IMR-90 (cell line): ENCODE data around the gene ETFA. TPM values are rescaled to one million over a fixed set of nuclear protein-coding genes. Genes with fewer than 3 reads are reported as not detected.

ENCODE experiments used
- ATAC-seq: fragments of 200-7000 bp; cut with Tn5 transposase; 2 replicates; pipeline ENCODE4 v1.9.1; 2020; ENCODE audit warnings: low read depth, mild to moderate bottlenecking, moderate library complexity
- BruUV-seq: library from RNA; stranded (reverse); fragments of 400-500 nt; replicated peaks from 2 replicates; lab custom pipeline; 2021; lab: Mats Ljungman, UMichigan
- CTCF ChIA-PET: fragments of 300-600 bp; formaldehyde crosslinking; extraction: SDS; loops from one replicate; lab custom pipeline; 2021; ENCODE audit warnings: antibody characterized with exemption; lab: Yijun Ruan, JAX
- POLR2A ChIA-PET: fragments of 300-600 bp; sonication (Branson Sonifier 250); formaldehyde crosslinking; loops from one replicate; lab custom pipeline; 2022; ENCODE audit warnings: antibody characterized with exemption; ENCODE audit not compliant: unreplicated experiment; lab: Charles Lee
- DNase-seq: peaks from one replicate; pipeline ENCODE4 v3.0.0; 2013
- H2AFZ ChIP-seq: replicated peaks from 2 replicates; pipeline ENCODE3; 2013; ENCODE audit warnings: low read length, mild to moderate bottlenecking; ENCODE audit not compliant: poor library complexity
- H2AK5ac ChIP-seq: 2 replicates; pipeline ENCODE4 v1.6.1; 2013; ENCODE audit warnings: low read depth, low read length, inconsistent platforms
- H2AK9ac ChIP-seq: replicated peaks from 2 replicates; pipeline ENCODE3; 2013; ENCODE audit warnings: mild to moderate bottlenecking, low read depth, low read length, moderate library complexity; ENCODE audit not compliant: poor library complexity
- H2BK120ac ChIP-seq: 2 replicates; pipeline ENCODE4 v1.6.1; 2013; ENCODE audit warnings: low read depth, low read length, inconsistent platforms
- H2BK15ac ChIP-seq: 3 replicates; pipeline ENCODE4 v1.6.1; 2013; ENCODE audit warnings: low read depth, low read length, inconsistent platforms
- H2BK20ac ChIP-seq: 2 replicates; pipeline ENCODE4 v1.6.1; 2013; ENCODE audit warnings: low read depth, mild to moderate bottlenecking, inconsistent platforms, low read length, moderate library complexity
- H2BK5ac ChIP-seq: 2 replicates; pipeline ENCODE4 v1.6.1; 2013; ENCODE audit warnings: mild to moderate bottlenecking, low read depth, low read length, inconsistent platforms; ENCODE audit not compliant: poor library complexity, severe bottlenecking
- H3K14ac ChIP-seq: replicated peaks from 2 replicates; pipeline ENCODE4 v1.6.1; 2013; ENCODE audit warnings: low read depth, low read length, inconsistent platforms
- H3K18ac ChIP-seq: 2 replicates; pipeline ENCODE4 v1.6.1; 2013; ENCODE audit warnings: low read depth, low read length, control low read depth
- H3K23ac ChIP-seq: 2 replicates; pipeline ENCODE4 v1.6.1; 2013; ENCODE audit warnings: low read depth, low read length, inconsistent platforms
- H3K27ac ChIP-seq: 2 replicates; pipeline ENCODE4 v1.5.1; 2013; ENCODE audit warnings: mild to moderate bottlenecking, control low read depth, low read length; ENCODE audit not compliant: insufficient read depth
- H3K27me3 ChIP-seq: 2 replicates; pipeline ENCODE4 v1.6.1; 2013; ENCODE audit warnings: low read length; ENCODE audit not compliant: control insufficient read depth, insufficient read depth
- H3K36me3 ChIP-seq: 2 replicates; pipeline ENCODE4 v1.6.1; 2013; ENCODE audit warnings: low read length, mixed read lengths; ENCODE audit not compliant: control insufficient read depth, insufficient read depth
- H3K4ac ChIP-seq: 2 replicates; pipeline ENCODE4 v1.6.1; 2013; ENCODE audit warnings: low read depth, low read length, inconsistent platforms
- H3K4me1 ChIP-seq: 2 replicates; pipeline ENCODE4 v1.6.1; 2013; ENCODE audit warnings: low read length, mixed read lengths; ENCODE audit not compliant: control insufficient read depth, insufficient read depth
- H3K4me2 ChIP-seq: 2 replicates; pipeline ENCODE4 v1.6.1; 2013; ENCODE audit warnings: low read depth, mild to moderate bottlenecking, control low read depth, low read length, moderate library complexity
- H3K4me3 ChIP-seq: 2 replicates; pipeline ENCODE4 v1.5.1; 2013; ENCODE audit warnings: low read depth, mild to moderate bottlenecking, control low read depth, low read length, moderate library complexity; ENCODE audit not compliant: insufficient read depth
- H3K56ac ChIP-seq: 2 replicates; pipeline ENCODE4 v1.6.1; 2013; ENCODE audit warnings: low read length, inconsistent platforms; ENCODE audit not compliant: insufficient read depth; ENCODE audit errors: extremely low read depth
- H3K79me1 ChIP-seq, 2 experiments: 2 replicates each; pipeline ENCODE4 v1.6.1; 2013; ENCODE audit warnings: low read length in 2 of 2, inconsistent platforms in 1 of 2, low read depth in 1 of 2
- H3K9ac ChIP-seq: 2 replicates; pipeline ENCODE4 v1.6.1; 2013; ENCODE audit warnings: low read depth, low read length, control low read depth
- H3K9me1 ChIP-seq: 2 replicates; pipeline ENCODE4 v1.6.1; 2013; ENCODE audit warnings: low read length, inconsistent platforms; ENCODE audit not compliant: insufficient read depth
- H3K9me3 ChIP-seq: 2 replicates; pipeline ENCODE4 v1.6.1; 2013; ENCODE audit warnings: low read length; ENCODE audit not compliant: control insufficient read depth, insufficient read depth
- H4K20me1 ChIP-seq: 2 replicates; pipeline ENCODE4 v1.6.1; 2013; ENCODE audit warnings: low read length, inconsistent platforms; ENCODE audit not compliant: insufficient read depth
- H4K5ac ChIP-seq: 2 replicates; pipeline ENCODE4 v1.6.1; 2013; ENCODE audit warnings: mild to moderate bottlenecking, low read depth, low read length, control low read depth
- H4K8ac ChIP-seq, 2 experiments: 2 replicates each; pipeline ENCODE4 v1.6.1; 2013; ENCODE audit warnings: low read depth in 2 of 2, low read length in 2 of 2, control low read depth in 1 of 2, inconsistent platforms in 1 of 2
- H4K91ac ChIP-seq: 2 replicates; pipeline ENCODE4 v1.6.1; 2013; ENCODE audit warnings: low read depth, low read length, inconsistent platforms; ENCODE audit not compliant: insufficient read depth
- CEBPB ChIP-seq: IDR thresholded peaks from 2 replicates; pipeline ENCODE4 v1.6.1; 2012; ENCODE audit warnings: low read depth, low read length, improper control_type of control experiment
- MXI1 ChIP-seq: IDR thresholded peaks from 2 replicates; pipeline ENCODE4 v1.6.1; 2012; ENCODE audit warnings: low read depth, mild to moderate bottlenecking, low read length, moderate library complexity, borderline replicate concordance
- WGBS, 2 experiments: methylation state at CpG; one replicate each; pipeline versions ENCODE4 v1.1.5 to v1.1.7; 2013; ENCODE audit warnings: missing lambda C conversion rate in 2 of 2; ENCODE audit not compliant: insufficient read length in 1 of 2; ENCODE audit errors: extremely low coverage in 2 of 2; 5-methylcytosine and 5-hydroxymethylcytosine counted together
- dilution Hi-C: fragments of 300-500 bp; cut with HindIII; formaldehyde crosslinking; loops from one replicate; pipeline ENCODE4 v1.14.3; 2018; ENCODE audit warnings: low sequenced_read_pairs; ENCODE audit not compliant: unreplicated experiment
- in situ Hi-C: fragments of 300-500 bp; cut with MboI; formaldehyde crosslinking; loops from 3 replicates; pipeline ENCODE4 v1.14.3; 2019; ENCODE audit warnings: low sequenced_read_pairs, inconsistent platforms, mixed read lengths
- intact Hi-C: fragments of 100-400 bp; cut with micrococcal nuclease; formaldehyde crosslinking; loops from 2 replicates; pipeline ENCODE4 v1.10.0; 2022
- polyA plus RNA-seq, 3 experiments: library from polyadenylated mRNA; depleted of rRNA; stranded (reverse); fragments of >200 nt; gene quantifications; 2 replicates each; pipeline ENCODE4 v1.2.3, GENCODE V29; 2012; ENCODE audit warnings: low replicate concordance in 1 of 3
- total RNA-seq: library from RNA; depleted of rRNA; stranded (reverse); fragments of >200 nt; gene quantifications from 2 replicates; pipeline ENCODE4 v1.2.3, GENCODE V29; 2012
- TF ChIP-seq, protein P1 (sequence below): fragments of 150-350 bp; IDR thresholded peaks from 2 replicates; pipeline ENCODE4 v1.6.1; 2016; ENCODE audit warnings: low read depth, mild to moderate bottlenecking, low read length, moderate library complexity, borderline replicate concordance

Gene ETFA
- total and polyA plus RNA-seq, 2 of the 4 experiments (the other 2 are of a cell fraction) = 115 to 172 TPM

DNA sequence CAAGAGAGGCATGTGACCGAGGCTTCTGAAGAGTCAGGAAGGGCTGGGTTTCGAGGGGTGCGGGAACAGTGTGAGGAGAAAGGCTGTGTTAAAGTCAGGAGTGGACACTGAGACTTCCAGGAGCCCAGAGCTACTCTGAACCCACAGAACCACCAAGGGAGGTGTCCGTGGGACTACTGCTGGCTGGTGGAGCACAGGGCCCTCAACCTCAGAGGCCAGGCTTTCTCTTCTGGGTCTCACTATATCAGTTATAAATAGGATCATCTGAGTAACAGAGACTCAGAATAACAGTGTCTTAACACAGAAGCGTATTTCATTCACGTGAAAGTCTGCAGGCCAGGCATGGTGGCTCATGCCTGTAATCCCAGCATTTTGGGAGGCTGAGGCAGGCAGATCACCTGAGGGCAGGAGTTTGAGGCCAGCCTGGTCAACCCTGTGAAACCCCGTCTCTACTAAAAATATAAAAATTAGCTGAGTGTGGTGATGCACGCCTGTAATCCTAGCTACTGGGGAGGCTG, 137.9 kb downstream of the ETFA start:
- TF ChIP-seq, protein P1, sequence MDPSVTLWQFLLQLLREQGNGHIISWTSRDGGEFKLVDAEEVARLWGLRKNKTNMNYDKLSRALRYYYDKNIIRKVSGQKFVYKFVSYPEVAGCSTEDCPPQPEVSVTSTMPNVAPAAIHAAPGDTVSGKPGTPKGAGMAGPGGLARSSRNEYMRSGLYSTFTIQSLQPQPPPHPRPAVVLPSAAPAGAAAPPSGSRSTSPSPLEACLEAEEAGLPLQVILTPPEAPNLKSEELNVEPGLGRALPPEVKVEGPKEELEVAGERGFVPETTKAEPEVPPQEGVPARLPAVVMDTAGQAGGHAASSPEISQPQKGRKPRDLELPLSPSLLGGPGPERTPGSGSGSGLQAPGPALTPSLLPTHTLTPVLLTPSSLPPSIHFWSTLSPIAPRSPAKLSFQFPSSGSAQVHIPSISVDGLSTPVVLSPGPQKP = no peak
- TF ChIP-seq MXI1 = no peak
- TF ChIP-seq CEBPB = no peak
- no peak for DNase-seq

More for the DNA sequence above, 137.9 kb downstream of the ETFA start:
- ChIA-PET POLR2A (no interaction called here), CTCF (no interaction called here)
- no peak overlapping the region for H3K18ac ChIP-seq
- H2BK15ac ChIP-seq = no peak overlapping the region
- dilution Hi-C loops = no loop called here
- no peak overlapping the region for H4K5ac ChIP-seq
- no peak overlapping the region for H3K4ac ChIP-seq
- H3K14ac ChIP-seq = no peak overlapping the region
- no peaks in the 10 kb centered on the region for H3K36me3 ChIP-seq
- no peak overlapping the region for H2BK20ac ChIP-seq
- no peaks in the 10 kb centered on the region for H3K79me1 ChIP-seq
- peaks cover 8% of the 10 kb centered on the region for H3K9me1 ChIP-seq
- intact Hi-C loops = no loop called here
- BruUV-seq = no TSS peak
- no peak overlapping the region for H3K9ac ChIP-seq
- H3K4me1 ChIP-seq = peaks cover 10% of the 10 kb centered on the region
- H3K23ac ChIP-seq = no peak overlapping the region
- no peaks in the 10 kb centered on the region; the same call in 1 of the 2 replicates for H3K27me3 ChIP-seq
- H3K56ac ChIP-seq = no peak overlapping the region
- no peak overlapping the region for H2AK9ac ChIP-seq
- H4K8ac ChIP-seq = no peak overlapping the region
- no peak overlapping the region for H2AK5ac ChIP-seq
- H3K4me2 ChIP-seq = no peak overlapping the region
- no peak overlapping the region for H2BK120ac ChIP-seq
- no peak overlapping the region for H3K27ac ChIP-seq
- no peak overlapping the region for H2BK5ac ChIP-seq
- no peaks in the 10 kb centered on the region; the same call in 1 of the 2 replicates for H4K20me1 ChIP-seq
- in situ Hi-C loops = no loop called here
- ATAC-seq = no peak
- H4K91ac ChIP-seq = no peak overlapping the region
- H3K9me3 ChIP-seq = no peaks in the 10 kb centered on the region
- no peak overlapping the region for H3K4me3 ChIP-seq
- H2AFZ ChIP-seq = no peak overlapping the region
- no CpG with 5 or more reads among the region's 8 CpGs for WGBS, 2 experiments
